Endothelial cell (in vitro differentiated cells): ENCODE results near the gene ANK2. TPM values are rescaled to one million over a fixed set of nuclear protein-coding genes. Genes with fewer than 3 reads are reported as not detected.

Source experiments
- DNase-seq: peaks from one replicate; pipeline ENCODE4 v3.0.0; 2021; ENCODE audit warnings: low spot score
- H3K27ac Mint-ChIP-seq: one replicate; pipeline ENCODE4 v1.8.0; 2021; ENCODE audit warnings: mixed read lengths, inconsistent platforms; ENCODE audit not compliant: unreplicated experiment
- H3K27me3 Mint-ChIP-seq: one replicate; pipeline ENCODE4 v1.8.0; 2021; ENCODE audit warnings: mild to moderate bottlenecking, moderate library complexity, mixed read lengths, inconsistent platforms; ENCODE audit not compliant: unreplicated experiment
- H3K36me3 Mint-ChIP-seq: one replicate; pipeline ENCODE4 v1.8.0; 2021; ENCODE audit warnings: mild to moderate bottlenecking, low read depth, mixed read lengths, inconsistent platforms; ENCODE audit not compliant: unreplicated experiment
- H3K4me1 Mint-ChIP-seq: one replicate; pipeline ENCODE4 v1.8.0; 2021; ENCODE audit warnings: mild to moderate bottlenecking, mixed read lengths, inconsistent platforms; ENCODE audit not compliant: unreplicated experiment
- H3K4me3 Mint-ChIP-seq: one replicate; pipeline ENCODE4 v1.8.0; 2021; ENCODE audit warnings: mild to moderate bottlenecking, mixed read lengths, inconsistent platforms; ENCODE audit not compliant: unreplicated experiment
- H3K9me3 Mint-ChIP-seq: one replicate; pipeline ENCODE4 v1.8.0; 2021; ENCODE audit warnings: mixed read lengths, inconsistent platforms; ENCODE audit not compliant: unreplicated experiment
- CTCF ChIP-seq: fragments of 200-600 bp; sonication (generic); IDR thresholded peaks from one replicate; pipeline ENCODE4 v1.5.0; 2021; ENCODE audit warnings: antibody characterized with exemption; ENCODE audit not compliant: unreplicated experiment
- total RNA-seq: library from RNA; stranded (reverse); fragmentation: NEBNext Ultra II Directional; extraction: Animal tissue kit (Norgen Biotek cat#: 25700); gene quantifications from one replicate; pipeline ENCODE4 v1.2.1, GENCODE V29; 2021; ENCODE audit not compliant: unreplicated experiment

ANK2 gene
- total RNA-seq, 1 donor from 2014 or later: 47.2 TPM

DNA sequence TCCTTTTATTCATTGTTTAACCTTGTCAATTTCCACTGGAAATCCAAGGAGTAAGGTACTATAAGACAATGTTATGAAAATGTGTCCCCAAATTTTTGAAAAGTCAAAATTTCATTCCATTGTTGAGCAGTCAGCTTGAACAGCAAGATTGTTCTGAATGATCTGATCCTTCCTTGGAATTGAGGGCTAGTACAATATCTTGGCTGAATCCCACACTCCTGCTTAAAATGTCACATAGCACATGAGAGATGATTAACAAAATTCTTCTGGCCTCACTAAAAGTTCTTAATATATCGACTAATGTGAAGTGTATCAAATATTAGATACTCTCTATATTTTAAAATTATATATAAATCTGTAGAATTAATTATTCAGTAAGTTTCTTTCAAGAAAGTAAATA, 104.8 kb downstream of the ANK2 start:
- Mint-ChIP-seq H3K27me3 (peaks cover 1% of the 10 kb centered on the region), H3K27ac (no peak overlapping the region), H3K36me3 (no peaks in the 10 kb centered on the region), H3K4me1 (peaks cover 2% of the 10 kb centered on the region), H3K4me3 (no peak overlapping the region), H3K9me3 (no peaks in the 10 kb centered on the region)
- DNase-seq: no peak
- TF ChIP-seq CTCF: no peak

DNA sequence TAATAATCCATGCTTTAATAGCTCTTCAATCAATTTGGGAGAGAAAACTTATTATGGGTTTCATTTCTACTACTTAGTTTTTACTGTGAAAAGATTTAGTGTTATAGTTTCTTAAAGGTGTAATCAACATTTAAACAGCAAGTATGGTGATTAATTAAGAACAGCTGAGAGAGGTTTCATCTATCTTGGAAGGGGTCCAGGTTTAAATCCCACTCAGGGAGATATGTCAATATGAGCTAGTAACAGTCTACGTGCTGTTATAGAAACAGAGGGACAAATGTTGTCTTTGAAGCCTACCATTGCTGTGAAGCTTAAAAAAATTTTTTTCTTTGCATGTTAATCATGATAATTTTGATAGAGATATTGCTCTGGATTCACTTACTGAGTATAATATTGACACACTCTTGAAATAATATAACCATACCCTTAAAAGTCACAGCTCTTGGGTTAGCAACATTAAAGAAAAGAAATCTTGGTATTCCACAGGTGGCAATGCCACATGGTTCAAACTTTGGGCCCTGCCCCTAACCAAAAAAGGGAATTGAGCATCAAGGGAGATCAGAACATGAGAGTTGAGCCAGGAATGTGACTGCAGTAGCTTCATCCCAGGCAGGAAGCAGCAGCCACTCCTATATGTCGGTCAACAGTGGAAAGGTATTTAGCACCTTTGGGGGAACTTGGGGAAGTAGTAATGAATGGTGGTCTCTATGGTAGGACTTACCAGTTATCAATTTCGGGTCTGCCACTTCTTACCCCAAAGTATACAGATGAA, 107.8 kb downstream of the ANK2 start:
- TF ChIP-seq CTCF: no peak
- Mint-ChIP-seq H3K4me3 (no peak overlapping the region), H3K27me3 (peaks cover 1% of the 10 kb centered on the region), H3K36me3 (no peaks in the 10 kb centered on the region), H3K4me1 (peaks cover 2% of the 10 kb centered on the region), H3K9me3 (no peaks in the 10 kb centered on the region), H3K27ac (no peak overlapping the region)
- no peak for DNase-seq

DNA sequence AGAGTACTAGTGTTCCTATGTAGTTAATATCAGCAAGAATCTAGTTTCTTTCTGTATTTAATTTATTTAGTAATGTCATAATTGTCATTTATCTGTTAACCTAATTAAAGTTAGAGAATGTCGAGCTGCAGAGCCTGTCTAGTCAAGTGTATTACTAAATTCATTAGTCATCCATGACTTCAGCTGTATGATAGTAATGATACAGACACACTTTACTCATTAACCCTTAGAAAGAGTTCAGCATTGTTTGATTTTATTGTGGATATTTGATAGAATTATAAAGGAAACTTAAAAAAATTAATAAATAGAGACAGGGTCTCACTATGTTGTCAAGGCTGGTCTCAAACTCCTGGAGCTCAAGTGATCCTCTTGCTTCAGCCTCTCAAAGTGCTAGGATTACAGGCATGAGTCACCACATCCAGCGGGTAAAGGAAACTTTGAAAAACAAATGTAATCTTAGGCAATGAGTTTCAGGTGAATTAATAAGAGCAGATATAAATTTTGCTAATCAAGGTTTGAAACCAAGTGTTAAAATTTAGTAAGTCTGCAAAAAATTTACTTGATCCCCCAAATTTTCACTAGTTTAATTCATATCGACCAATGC, 110.6 kb downstream of the ANK2 start:
- no peak for DNase-seq
- no peaks in the 10 kb centered on the region for H3K9me3 Mint-ChIP-seq
- no peak overlapping the region for H3K4me3 Mint-ChIP-seq
- H3K36me3 Mint-ChIP-seq: no peaks in the 10 kb centered on the region
- no peak overlapping the region for H3K27ac Mint-ChIP-seq
- no peak for TF ChIP-seq CTCF
- peaks cover 1% of the 10 kb centered on the region for H3K27me3 Mint-ChIP-seq
- H3K4me1 Mint-ChIP-seq: peaks cover 2% of the 10 kb centered on the region

DNA sequence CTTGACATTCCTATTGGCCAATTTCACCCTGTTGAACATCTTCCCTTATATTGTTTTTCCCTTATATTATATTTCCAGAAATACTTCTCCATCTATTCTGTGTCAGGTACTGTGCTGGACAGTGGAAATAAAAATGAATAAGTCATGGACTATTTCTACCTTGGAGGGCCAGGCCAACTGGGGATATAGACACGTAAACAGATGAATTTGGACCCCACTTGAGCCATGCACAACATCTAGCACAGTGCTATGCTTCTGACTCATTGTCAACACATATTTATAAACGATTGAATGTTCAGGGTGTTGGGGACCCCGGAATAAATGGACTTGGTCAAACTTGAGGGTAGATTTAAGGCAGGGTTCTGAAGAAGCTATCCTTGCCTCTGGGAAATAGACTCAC, 111.1 kb downstream of the ANK2 start:
- DNase-seq: no peak
- peaks cover 1% of the 10 kb centered on the region for H3K27me3 Mint-ChIP-seq
- no peak overlapping the region for H3K4me3 Mint-ChIP-seq
- no peaks in the 10 kb centered on the region for H3K9me3 Mint-ChIP-seq
- no peak for TF ChIP-seq CTCF
- H3K4me1 Mint-ChIP-seq: peaks cover 2% of the 10 kb centered on the region
- no peak overlapping the region for H3K27ac Mint-ChIP-seq
- H3K36me3 Mint-ChIP-seq: no peaks in the 10 kb centered on the region

- H3K4me1 Mint-ChIP-seq: peaks cover 2% of the 10 kb centered on the region
- TF ChIP-seq CTCF: no peak
- no peaks in the 10 kb centered on the region for H3K9me3 Mint-ChIP-seq
- no peaks in the 10 kb centered on the region for H3K36me3 Mint-ChIP-seq
- no peak overlapping the region for H3K27ac Mint-ChIP-seq
- no peak for DNase-seq
- H3K4me3 Mint-ChIP-seq: no peak overlapping the region
- no peaks in the 10 kb centered on the region for H3K27me3 Mint-ChIP-seq
Measured at GRCh38 chr4:113162089-113162488, 112.6 kb downstream of the ANK2 start.
